Thyroid gland (tissue), 4 donors: ENCODE data around the gene SRPK3. TPM values are rescaled to one million over a fixed set of nuclear protein-coding genes. Genes with fewer than 3 reads are reported as not detected.

Experiments used
- DNase-seq, 2 donors: peaks; one replicate each; pipeline ENCODE4 v3.0.0-alpha.2; 2019
- H3K27ac ChIP-seq, 3 donors: fragments of 200-600 bp; sonication (generic); 1 replicate in 2 of 3; 2 replicates in 1 of 3; pipeline ENCODE4 v1.5.1; 2016 to 2019; ENCODE audit warnings: mild to moderate bottlenecking in 1 of 3, moderate library complexity in 1 of 3
- H3K27me3 ChIP-seq: fragments of 200-600 bp; sonication (generic); one replicate; pipeline ENCODE4 v1.5.1; 2019
- H3K36me3 ChIP-seq, 2 donors: fragments of 200-600 bp; sonication (generic); one replicate each; pipeline ENCODE4 v1.5.1; 2016 to 2019
- H3K4me1 ChIP-seq, 2 donors: fragments of 200-600 bp; sonication (generic); one replicate each; pipeline ENCODE4 v1.5.1; 2017 to 2019
- H3K4me3 ChIP-seq, 3 donors: fragments of 200-600 bp; sonication (generic); replicated peaks in 1 of 3; 1 replicate in 2 of 3; 2 replicates in 1 of 3; pipeline ENCODE4 v1.5.1; 2016; ENCODE audit warnings: mild to moderate bottlenecking in 1 of 3
- H3K9me3 ChIP-seq: fragments of 200-600 bp; sonication (generic); one replicate; pipeline ENCODE4 v1.5.1; 2017
- CTCF ChIP-seq, 6 experiments: fragments of 200-600 bp in 3 of 6; fragments of 450-650 bp in 3 of 6; sonication (generic) in 3 of 6; IDR thresholded peaks; one replicate each; pipeline ENCODE4 v1.5.1; 2016 to 2019; ENCODE audit warnings: antibody characterized with exemption in 6 of 6, mild to moderate bottlenecking in 2 of 6, inconsistent platforms in 1 of 6, moderate library complexity in 1 of 6
- POLR2A ChIP-seq, 2 donors: fragments of 450-650 bp; IDR thresholded peaks; one replicate each; pipeline ENCODE4 v1.6.1; 2017; ENCODE audit warnings: antibody characterized with exemption in 2 of 2, mild to moderate bottlenecking in 2 of 2, moderate library complexity in 1 of 2
- WGBS, 2 donors: methylation state at CpG; one replicate each; pipeline ENCODE4 v1.1.5; 2017; 5-methylcytosine and 5-hydroxymethylcytosine counted together
- intact Hi-C: fragments of 100-400 bp; cut with DNase I; formaldehyde crosslinking; loops from one replicate; pipeline ENCODE4 v1.15.1; 2023
- total RNA-seq, 4 donors: library from RNA; depleted of rRNA; stranded (reverse); fragments of >200 nt; gene quantifications; one replicate each; pipeline ENCODE4 v1.2.3, GENCODE V29; 2016

SRPK3 gene
- total RNA-seq, 4 donors from 2014 or later, result 0.22 TPM; not detected in 3

- Histone ChIP-seq H3K27me3 (no peaks in the 10 kb centered on the region), H3K27ac (no peak within 1 kb of the TSS), H3K9me3 (no peaks in the 10 kb centered on the region), H3K36me3 (no peaks in the 10 kb centered on the region), H3K4me3 (no peak within 1 kb of the TSS), H3K4me1 (no peaks in the 10 kb centered on the region)
- TF ChIP-seq CTCF (IDR thresholded peaks at IDR 0.05) (peak; percentile 49 to 81 (median 65)), POLR2A (IDR thresholded peaks at IDR 0.05) (no peak)
- 20% methylated on average over 1 of the region's 26 CpGs; no CpG with 5 or more reads in 1 of the 2 donors for WGBS, 2 donors
- intact Hi-C loops, result no loop called here
- peak; percentile 69 to 71 for DNase-seq
These were observed 16.7 kb upstream of the SRPK3 start, which contains the start of gene PLXNB3 for GRCh38 chrX:153763989-153764755. TSS of gene PLXNB3 (plus strand) at chrX:153764249. CDS start at chrX:153765536, 1,287 bp downstream.

- Histone ChIP-seq H3K4me3 (no peak overlapping the region), H3K9me3 (no peaks in the 10 kb centered on the region), H3K27me3 (no peaks in the 10 kb centered on the region), H3K27ac (no peak overlapping the region), H3K36me3 (no peaks in the 10 kb centered on the region), H3K4me1 (no peaks in the 10 kb centered on the region)
- no peak for TF ChIP-seq POLR2A (IDR thresholded peaks at IDR 0.05)
- no peak for TF ChIP-seq CTCF (IDR thresholded peaks at IDR 0.05)
- WGBS, 2 donors, result no CpG with 5 or more reads among the region's 7 CpGs
- intact Hi-C loops, result loop anchor here (5.0 kb wide), 1 partner anchor 188 kb away; no protein-coding TSS in a partner anchor
- DNase-seq, result no peak
These were observed 16.1 kb upstream of the SRPK3 start for GRCh38 chrX:153764786-153765137.

GRCh38 chrX:153765138-153766079 lies 15.4 kb upstream of the SRPK3 start:
- TF ChIP-seq POLR2A (IDR thresholded peaks at IDR 0.05), result no peak
- no peaks in the 10 kb centered on the region for H3K4me1 ChIP-seq
- H3K27ac ChIP-seq, result no peak overlapping the region
- no peak overlapping the region for H3K4me3 ChIP-seq
- no peaks in the 10 kb centered on the region for H3K27me3 ChIP-seq
- WGBS, 2 donors, result 63 to 80% methylated on average over 3 of the region's 27 CpGs
- DNase-seq, result no peak
- intact Hi-C loops, result loop anchor here (5.0 kb wide), 1 partner anchor 187 kb away; no protein-coding TSS in a partner anchor
- H3K36me3 ChIP-seq, result no peaks in the 10 kb centered on the region
- no peaks in the 10 kb centered on the region for H3K9me3 ChIP-seq

GRCh38 chrX:153766098-153766817 lies 14.6 kb upstream of the SRPK3 start:
- DNase-seq, result no peak
- 39 to 52% methylated on average over 12 to 21 of the region's 21 CpGs for WGBS, 2 donors
- no peaks in the 10 kb centered on the region for H3K27me3 ChIP-seq
- H3K27ac ChIP-seq, result no peak overlapping the region
- H3K36me3 ChIP-seq, result no peaks in the 10 kb centered on the region
- intact Hi-C loops, result loop anchor here (5.0 kb wide), 1 partner anchor 186 kb away; no protein-coding TSS in a partner anchor
- no peak for TF ChIP-seq CTCF (IDR thresholded peaks at IDR 0.05)
- TF ChIP-seq POLR2A (IDR thresholded peaks at IDR 0.05), result no peak
- no peaks in the 10 kb centered on the region for H3K4me1 ChIP-seq
- no peaks in the 10 kb centered on the region for H3K9me3 ChIP-seq
- H3K4me3 ChIP-seq, result no peak overlapping the region
